Stimulated activated CD4-positive, alpha-beta T cell treated with anti-CD3 and anti-CD28 coated beads, Interleukin-15, amount 100 ng/mL, for 24 hours (primary cell): ENCODE results near the gene TMEM123.

Experiments used
- DNase-seq: peaks from one replicate; pipeline ENCODE4 v3.0.0-alpha.2; 2020

TMEM123 gene

DNA sequence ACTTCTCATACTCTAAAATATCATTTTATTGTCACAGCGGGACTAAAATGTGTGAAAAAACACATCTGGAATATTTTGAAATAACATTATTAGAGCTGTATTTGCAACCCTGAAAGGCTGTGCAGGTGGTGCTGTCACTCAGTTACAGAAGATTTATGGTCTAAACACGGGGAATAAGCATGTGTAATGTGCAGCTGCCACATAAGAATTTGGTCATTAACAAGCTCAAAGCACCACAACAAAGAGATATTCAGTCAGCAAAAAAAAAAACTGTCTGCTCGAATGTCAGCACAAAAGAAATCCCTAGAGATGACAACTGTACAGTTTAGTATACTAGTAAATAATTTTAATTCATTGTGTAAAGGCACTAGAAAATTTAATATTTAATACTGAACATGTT lies 31.3 kb downstream of the TMEM123 start:
- no peak for DNase-seq

DNA sequence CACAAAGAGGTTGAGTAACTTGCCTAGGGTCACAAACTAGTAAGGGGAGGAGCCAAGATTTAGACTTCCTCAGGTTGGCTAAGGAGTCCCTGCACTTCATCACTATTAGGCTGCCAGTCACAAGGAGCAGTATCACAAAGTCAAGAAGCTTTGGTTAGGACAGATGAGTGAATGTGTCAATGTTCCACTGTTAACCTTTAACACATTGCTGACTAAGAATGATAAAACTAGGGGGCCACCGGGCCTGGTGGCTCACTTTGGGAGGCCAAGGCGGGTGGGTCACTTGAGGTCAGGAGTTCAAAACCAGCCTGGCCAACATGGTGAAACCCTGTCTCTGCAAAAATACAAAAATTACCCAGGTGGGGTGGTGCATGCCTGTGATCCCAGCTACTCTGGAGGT lies 32.0 kb downstream of the TMEM123 start:
- peak; percentile 34 for DNase-seq

GRCh38 chr11:102419181-102419580 lies 33.4 kb downstream of the TMEM123 start:
- DNase-seq: no peak

GRCh38 chr11:102416976-102417375 lies 35.6 kb downstream of the TMEM123 start:
- DNase-seq: no peak

DNA sequence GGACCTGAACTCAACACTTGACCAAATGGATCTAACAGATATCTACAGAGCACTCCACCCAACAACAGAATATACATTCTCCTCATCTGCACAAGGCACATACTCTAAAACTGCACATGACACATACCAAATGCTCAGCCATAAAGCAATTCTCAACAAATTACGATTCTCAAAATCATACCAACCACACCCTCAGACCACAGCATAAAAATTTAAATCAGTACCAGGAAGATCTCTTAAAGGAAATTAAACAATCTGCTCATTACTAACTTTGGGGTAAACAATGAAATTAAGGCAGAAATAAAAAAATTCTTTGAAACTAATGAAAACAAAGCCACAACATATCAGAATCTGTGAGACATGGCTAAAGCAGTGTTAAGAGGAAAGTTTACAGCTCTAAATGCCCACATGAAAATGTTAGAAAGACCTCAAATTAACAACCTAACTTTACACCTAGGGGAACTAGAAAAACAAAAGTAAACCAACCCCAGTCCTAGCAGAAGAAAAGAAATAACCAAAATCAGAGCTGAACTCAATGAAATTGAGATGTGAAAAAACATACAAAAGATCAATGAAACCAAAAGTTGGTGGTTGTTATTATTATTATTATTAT lies 37.2 kb downstream of the TMEM123 start:
- no peak for DNase-seq

GRCh38 chr11:102414559-102414958 lies 38.0 kb downstream of the TMEM123 start:
- no peak for DNase-seq

DNA sequence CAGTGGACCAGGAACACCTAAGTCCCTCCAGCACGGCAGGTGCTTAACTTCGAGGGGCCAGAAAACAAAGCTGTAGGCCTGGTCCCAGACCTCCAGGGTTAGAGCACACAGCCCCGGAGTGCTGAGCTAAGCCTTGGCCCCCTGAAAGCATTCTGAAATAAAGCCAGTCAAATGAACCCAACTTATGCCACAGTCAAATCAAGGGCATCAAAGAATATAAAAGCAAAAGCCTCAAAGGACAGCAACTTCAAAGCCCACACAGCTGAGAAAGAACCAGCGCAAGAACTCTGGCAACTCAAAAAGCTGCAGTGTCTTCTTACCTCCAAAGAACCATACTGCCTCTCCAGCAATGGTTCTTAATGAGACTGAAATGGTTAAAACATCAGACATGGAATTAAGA lies 39.1 kb downstream of the TMEM123 start:
- DNase-seq: no peak

DNA sequence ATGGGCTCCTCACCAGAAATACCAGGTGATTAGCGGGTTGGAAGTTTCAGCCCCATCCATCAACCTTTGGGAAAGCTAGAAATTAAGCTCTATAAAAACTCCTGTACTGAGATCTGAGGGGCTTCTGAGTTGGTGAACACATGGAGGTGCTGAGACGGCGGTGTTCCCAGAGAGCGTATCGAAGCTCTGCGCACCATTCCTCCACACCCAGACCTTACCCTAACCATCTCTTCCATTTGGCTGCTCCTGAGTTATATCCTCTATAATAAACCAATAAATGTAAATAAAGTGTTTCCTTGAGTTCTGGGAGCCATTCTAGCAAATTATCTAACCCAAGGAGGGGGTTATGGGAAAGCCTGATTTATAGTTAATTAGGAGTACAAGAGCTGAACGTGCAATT lies 41.4 kb downstream of the TMEM123 start:
- no peak for DNase-seq

DNA sequence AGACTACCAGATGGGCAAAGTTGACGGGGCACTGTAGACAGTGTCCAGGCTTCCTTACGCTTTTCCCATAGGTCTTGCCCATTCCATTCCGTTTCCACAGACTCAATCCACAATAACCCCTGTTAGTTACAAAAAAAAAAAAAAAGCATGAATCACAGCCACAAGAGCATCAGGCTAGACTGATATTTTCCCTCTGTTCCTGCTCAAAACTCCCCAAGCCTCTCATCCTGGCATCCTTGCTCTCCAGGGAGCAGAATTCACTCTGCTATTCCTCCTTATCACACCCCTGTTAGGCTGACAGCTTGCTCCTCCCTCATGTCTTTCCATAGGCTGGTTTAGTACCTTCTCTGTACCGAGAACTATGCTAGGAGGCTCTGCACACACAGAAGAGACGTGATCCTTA lies 42.2 kb downstream of the TMEM123 start:
- no peak for DNase-seq

- no peak for DNase-seq
These were observed 44.2 kb downstream of the TMEM123 start for GRCh38 chr11:102408339-102408738.

- no peak for DNase-seq
These were observed 44.7 kb downstream of the TMEM123 start for GRCh38 chr11:102407901-102408300.

DNA sequence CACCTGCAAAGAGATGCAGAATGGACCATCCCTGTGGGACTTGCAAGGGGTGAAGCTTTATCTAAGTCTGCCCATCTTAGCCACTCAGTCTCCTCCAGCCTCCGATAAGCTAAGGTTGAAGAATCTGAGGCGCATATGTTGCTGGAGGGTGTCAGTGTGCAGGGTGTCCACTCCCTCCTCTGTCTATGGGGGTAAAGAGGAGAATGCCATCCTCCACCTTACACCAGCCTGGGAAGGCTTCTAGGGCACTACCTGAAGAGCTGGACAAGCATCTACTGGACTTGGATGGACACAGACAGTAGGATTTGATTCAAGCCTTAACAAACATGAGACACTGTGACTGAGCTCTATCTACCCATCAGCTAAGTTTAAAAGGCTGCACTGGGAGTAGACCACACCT lies 46.5 kb downstream of the TMEM123 start:
- DNase-seq: no peak

- DNase-seq: no peak
These were observed 47.1 kb downstream of the TMEM123 start for GRCh38 chr11:102405501-102405900.

GRCh38 chr11:102402548-102402947 lies 50.0 kb downstream of the TMEM123 start:
- no peak for DNase-seq

GRCh38 chr11:102401905-102402304 lies 50.7 kb downstream of the TMEM123 start:
- no peak for DNase-seq

- DNase-seq: no peak
These were observed 52.0 kb downstream of the TMEM123 start for GRCh38 chr11:102400603-102401002.

DNA sequence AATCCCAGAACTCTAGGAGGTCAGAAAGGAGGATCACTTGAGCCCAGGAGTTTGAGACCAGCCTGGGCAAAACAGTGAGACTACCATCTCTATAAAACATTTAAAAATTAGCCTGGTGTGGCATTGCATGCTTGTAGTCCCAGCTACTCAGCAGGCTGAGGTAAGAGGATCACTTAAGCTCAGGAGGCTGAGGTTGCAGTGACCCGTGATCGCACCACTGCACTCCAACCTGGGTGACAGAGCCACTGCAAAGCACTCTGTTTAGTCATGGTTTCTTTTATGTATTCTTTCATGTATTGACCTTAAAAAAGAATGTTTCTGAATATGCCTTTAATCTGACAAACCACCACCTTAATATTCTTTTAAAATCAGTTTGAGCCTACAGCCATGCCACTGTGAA lies 53.4 kb downstream of the TMEM123 start:
- no peak for DNase-seq

- no peak for DNase-seq
These were observed 54.3 kb downstream of the TMEM123 start for GRCh38 chr11:102398297-102398696.

- DNase-seq: no peak
These were observed 55.6 kb downstream of the TMEM123 start for GRCh38 chr11:102396708-102397563.

DNA sequence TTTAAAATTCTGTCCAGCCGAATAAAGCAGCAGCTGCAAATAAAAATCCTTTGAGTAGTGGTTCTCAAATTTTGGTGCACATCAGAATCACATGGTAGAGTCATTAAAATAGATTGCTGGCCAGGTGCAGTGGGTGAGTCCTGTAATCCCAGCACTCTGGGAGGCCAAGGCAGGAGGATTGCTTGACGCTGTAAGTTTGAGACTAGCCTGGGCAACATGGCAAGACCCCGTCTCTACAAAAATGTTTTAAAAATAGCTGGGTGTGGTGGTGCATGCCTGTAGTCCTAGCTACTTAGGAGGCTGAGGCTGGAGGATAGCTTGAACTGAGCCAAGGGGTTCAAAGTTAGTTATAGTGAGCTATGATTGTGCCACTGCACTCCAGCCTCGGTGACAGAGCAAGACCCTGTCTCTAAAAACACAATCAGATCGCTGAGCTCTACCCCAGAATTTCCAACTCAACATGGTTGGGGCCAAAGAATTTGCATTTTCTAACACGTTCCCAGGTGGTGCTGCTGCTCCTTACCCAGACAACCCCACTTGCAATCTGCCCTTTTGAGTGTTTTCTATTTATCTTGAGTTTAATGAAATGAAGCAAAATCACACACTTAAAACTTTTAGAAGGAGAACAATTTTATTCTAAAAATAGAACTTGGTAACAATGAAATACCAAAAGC lies 56.7 kb downstream of the TMEM123 start:
- no peak for DNase-seq

DNA sequence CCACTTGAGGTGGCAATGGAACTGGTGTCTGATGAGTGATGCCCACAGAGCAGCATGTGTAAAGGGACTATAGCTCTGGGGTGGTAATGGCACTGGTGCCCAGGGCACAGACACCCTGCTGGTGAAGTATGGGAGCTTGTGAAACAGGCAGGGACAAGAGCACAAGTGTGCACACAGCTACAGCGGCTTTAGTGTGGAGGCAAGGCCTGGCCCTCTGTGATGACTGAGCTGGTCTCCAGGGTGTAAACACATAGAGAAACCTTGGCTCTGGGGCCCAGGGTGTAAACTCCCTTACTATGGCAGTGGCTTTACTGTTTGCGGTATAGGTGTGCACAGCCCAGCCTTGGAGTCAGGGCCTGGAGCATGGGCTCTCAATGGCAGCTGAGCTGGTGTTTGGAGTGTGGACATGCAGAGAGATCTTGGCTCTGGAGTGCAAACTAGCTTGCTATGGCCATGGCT lies 59.3 kb downstream of the TMEM123 start:
- no peak for DNase-seq

- no peak for DNase-seq
These were observed 60.9 kb downstream of the TMEM123 start for GRCh38 chr11:102391549-102392237.
